GM12875 (cell line): ENCODE data around the gene ZBTB6.

ENCODE experiments used
- H3K4me3 ChIP-seq: one replicate; pipeline ENCODE4 v1.5.1; 2011; ENCODE audit warnings: low read depth, low read length, control low read depth
- CTCF ChIP-seq: IDR thresholded peaks from 2 replicates; pipeline ENCODE4 v1.5.1; 2011; ENCODE audit warnings: low read depth, mild to moderate bottlenecking, control low read depth, inconsistent platforms, low read length, moderate library complexity, borderline replicate concordance; ENCODE audit not compliant: insufficient read depth

ZBTB6 gene

GRCh38 chr9:122939601-122940000 is 26.5 kb upstream of the ZBTB6 start:
- TF ChIP-seq CTCF: no peak
- no peak overlapping the region for H3K4me3 ChIP-seq

GRCh38 chr9:122936883-122937282 is 23.8 kb upstream of the ZBTB6 start:
- no peak for TF ChIP-seq CTCF
- no peak overlapping the region for H3K4me3 ChIP-seq

GRCh38 chr9:122936464-122936863 is 23.3 kb upstream of the ZBTB6 start:
- TF ChIP-seq CTCF: no peak
- H3K4me3 ChIP-seq: no peak overlapping the region

GRCh38 chr9:122931226-122932121 is 18.4 kb upstream of the ZBTB6 start, which contains the start of gene ZBTB26:
Gene ZBTB26, minus strand, starts transcription at chr9:122931512. Its CDS starts 11,578 bp downstream, at chr9:122919934.
- no peak for TF ChIP-seq CTCF
- H3K4me3 ChIP-seq: peak within 1 kb of the TSS; percentile 59

GRCh38 chr9:122930541-122931225 is 17.6 kb upstream of the ZBTB6 start:
- no peak for TF ChIP-seq CTCF

GRCh38 chr9:122929796-122930354 is 16.8 kb upstream of the ZBTB6 start:
- TF ChIP-seq CTCF: no peak
- no peak overlapping the region for H3K4me3 ChIP-seq

More at GRCh38 chr9:122930541-122931225, 17.6 kb upstream of the ZBTB6 start:
- peak overlapping the region; percentile 59 for H3K4me3 ChIP-seq
